CD14-positive monocyte (primary cell): ENCODE results near the gene B3GAT2. TPM values are rescaled to one million over a fixed set of nuclear protein-coding genes. Genes with fewer than 3 reads are reported as not detected.
A peak's percentile ranks its signal among the peaks of the same experiment; 100 is the strongest.

ENCODE experiments used
- DNase-seq, 3 donors: peaks; one replicate each; pipeline ENCODE4 v3.0.0-alpha.2; 2011 to 2022
- H2AFZ ChIP-seq: 2 replicates; pipeline ENCODE4 v1.6.0; 2012; ENCODE audit warnings: mild to moderate bottlenecking, low read depth, low read length, inconsistent platforms; ENCODE audit not compliant: insufficient read depth, poor library complexity, severe bottlenecking
- H3K27ac ChIP-seq, 2 donors: 1 replicate in 1 of 2; 2 replicates in 1 of 2; pipeline ENCODE4 v1.5.1; 2012 to 2013; ENCODE audit warnings: low read length in 2 of 2, control low read depth in 1 of 2, inconsistent platforms in 1 of 2, low read depth in 1 of 2, mild to moderate bottlenecking in 1 of 2
- H3K27me3 ChIP-seq, 2 donors: one replicate each; pipeline versions ENCODE4 v1.6.0 to v1.6.1; 2011 to 2013; ENCODE audit warnings: low read length in 2 of 2; ENCODE audit not compliant: control insufficient read depth in 2 of 2, insufficient read depth in 2 of 2
- H3K36me3 ChIP-seq, 2 donors: replicated peaks in 1 of 2; 1 replicate in 1 of 2; 2 replicates in 1 of 2; pipeline versions ENCODE4 v1.5.1 to v1.6.1; 2012 to 2013; ENCODE audit warnings: low read length in 2 of 2, control low read depth in 1 of 2, inconsistent platforms in 1 of 2, mild to moderate bottlenecking in 1 of 2; ENCODE audit not compliant: insufficient read depth in 2 of 2, control insufficient read depth in 1 of 2
- H3K4me1 ChIP-seq, 2 donors: 1 replicate in 1 of 2; 2 replicates in 1 of 2; pipeline versions ENCODE4 v1.5.1 to v1.6.1; 2012 to 2013; ENCODE audit warnings: low read length in 2 of 2, control low read depth in 1 of 2, inconsistent platforms in 1 of 2, mild to moderate bottlenecking in 1 of 2, moderate library complexity in 1 of 2; ENCODE audit not compliant: insufficient read depth in 2 of 2, control insufficient read depth in 1 of 2
- H3K4me2 ChIP-seq: replicated peaks from 2 replicates; pipeline ENCODE3; 2012; ENCODE audit warnings: low read length, moderate library complexity, mild to moderate bottlenecking; ENCODE audit not compliant: poor library complexity, severe bottlenecking; ENCODE audit errors: extremely low read depth
- H3K4me3 ChIP-seq, 3 experiments: fragments of 200-600 bp in 1 of 3; sonication (generic) in 1 of 3; replicated peaks in 1 of 3; 1 replicate in 2 of 3; 2 replicates in 1 of 3; pipeline ENCODE4 v1.5.1; 2011 to 2013; ENCODE audit warnings: low read length in 3 of 3, mild to moderate bottlenecking in 3 of 3, control low read depth in 2 of 3, low read depth in 2 of 3, inconsistent platforms in 1 of 3, moderate library complexity in 1 of 3
- H3K79me2 ChIP-seq: 2 replicates; pipeline ENCODE4 v1.6.0; 2012; ENCODE audit warnings: mild to moderate bottlenecking, control low read depth, inconsistent platforms, low read length, moderate library complexity; ENCODE audit not compliant: insufficient read depth
- H3K9ac ChIP-seq: 2 replicates; pipeline ENCODE4 v1.6.0; 2017; ENCODE audit warnings: low read length, mild to moderate bottlenecking; ENCODE audit not compliant: insufficient read depth, poor library complexity, severe bottlenecking
- H3K9me3 ChIP-seq, 2 donors: replicated peaks in 1 of 2; 1 replicate in 1 of 2; 2 replicates in 1 of 2; pipeline versions ENCODE4 v1.5.1 to v1.6.1; 2012 to 2013; ENCODE audit warnings: low read length in 2 of 2, control low read depth in 1 of 2; ENCODE audit not compliant: control insufficient read depth in 1 of 2, insufficient read depth in 1 of 2
- H4K20me1 ChIP-seq: 2 replicates; pipeline ENCODE4 v1.6.0; 2012; ENCODE audit warnings: mild to moderate bottlenecking, low read length, control low read depth, moderate library complexity; ENCODE audit not compliant: insufficient read depth
- H3K27ac Mint-ChIP-seq, 7 donors: one replicate each; pipeline ENCODE4 v1.8.0; 2020; ENCODE audit warnings: mild to moderate bottlenecking in 7 of 7, mixed read lengths in 7 of 7, moderate library complexity in 6 of 7, inconsistent platforms in 2 of 7
- H3K27me3 Mint-ChIP-seq, 3 donors: one replicate each; pipeline ENCODE4 v1.8.0; 2021 to 2022; ENCODE audit warnings: low read depth in 3 of 3, mild to moderate bottlenecking in 3 of 3, mixed read lengths in 3 of 3, moderate library complexity in 3 of 3, inconsistent platforms in 1 of 3
- H3K36me3 Mint-ChIP-seq, 2 donors: one replicate each; pipeline ENCODE4 v1.8.0; 2020; ENCODE audit warnings: mixed read lengths in 2 of 2, inconsistent platforms in 1 of 2, mild to moderate bottlenecking in 1 of 2
- H3K4me1 Mint-ChIP-seq: one replicate; pipeline ENCODE4 v1.8.0; 2020; ENCODE audit warnings: mild to moderate bottlenecking, mixed read lengths
- H3K4me3 Mint-ChIP-seq, 2 donors: one replicate each; pipeline ENCODE4 v1.8.0; 2020; ENCODE audit warnings: mild to moderate bottlenecking in 2 of 2, mixed read lengths in 2 of 2, moderate library complexity in 1 of 2
- H3K9me3 Mint-ChIP-seq, 7 donors: one replicate each; pipeline ENCODE4 v1.8.0; 2020 to 2022; ENCODE audit warnings: mixed read lengths in 7 of 7, mild to moderate bottlenecking in 6 of 7, moderate library complexity in 6 of 7, inconsistent platforms in 2 of 7
- WGBS: methylation state at CpG from one replicate; pipeline ENCODE4 v1.1.5; 2013; ENCODE audit warnings: missing lambda C conversion rate; ENCODE audit not compliant: insufficient coverage; 5-methylcytosine and 5-hydroxymethylcytosine counted together
- intact Hi-C, 2 donors: fragments of 100-400 bp; cut with micrococcal nuclease; formaldehyde crosslinking; loops; one replicate each; pipeline versions ENCODE4 v1.15.0 to v1.15.1; 2023
- polyA plus RNA-seq, 3 donors: library from polyadenylated mRNA; depleted of rRNA in 1 of 3; unstranded in 2 of 3; stranded (reverse) in 1 of 3; fragments of 300-500 nt in 2 of 3; fragments of >200 nt in 1 of 3; fragmentation: Illumina TruSeq in 2 of 3; gene quantifications; 1 replicate in 2 of 3; 2 replicates in 1 of 3; pipeline ENCODE4 v1.2.3, GENCODE V29; 2012 to 2021
- TF ChIP-seq, protein P1 (sequence below): fragments of 200-600 bp; IDR thresholded peaks from one replicate; pipeline ENCODE4 v1.8.0; 2022; ENCODE audit warnings: antibody characterized with exemption, mild to moderate bottlenecking

B3GAT2 gene
- polyA plus RNA-seq, 3 donors: 0.03 to 0.05 TPM; not detected in 1

DNA sequence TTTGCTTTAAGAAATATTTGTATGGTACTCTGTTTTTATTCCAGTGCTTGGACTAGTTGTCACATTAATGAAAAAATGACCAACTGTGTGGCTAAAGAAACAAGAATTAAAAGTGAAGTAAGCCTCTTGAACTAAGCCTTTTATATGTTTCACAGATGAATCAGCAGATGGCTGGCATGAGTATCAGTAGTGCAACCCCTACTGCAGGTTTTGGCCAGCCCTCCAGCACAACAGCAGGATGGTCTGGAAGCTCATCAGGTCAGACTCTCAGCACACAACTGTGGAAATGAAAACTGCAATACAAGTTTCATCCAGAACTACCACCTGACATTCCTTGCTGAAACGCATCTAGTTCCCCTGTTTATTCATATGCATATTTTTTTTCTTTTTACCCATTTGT lies 96.8 kb downstream of the B3GAT2 start:
- Mint-ChIP-seq H3K4me1 (no peaks in the 10 kb centered on the region), H3K36me3 (peaks cover 33 to 43% of the 10 kb centered on the region in 2 donors), H3K9me3 (peaks cover 0 to 4% (median 0%) of the 10 kb centered on the region in 7 donors), H3K4me3 (no peak overlapping the region), H3K27ac (peak overlapping the region in 1 of 7 donors; percentile 18), H3K27me3 (no peaks in the 10 kb centered on the region)
- Histone ChIP-seq H3K4me3 (no peak overlapping the region), H3K4me1 (no peaks in the 10 kb centered on the region), H3K9me3 (no peaks in the 10 kb centered on the region), H3K27ac (no peak overlapping the region), H3K27me3 (no peaks in the 10 kb centered on the region), H2AFZ (no peak overlapping the region), H4K20me1 (no peaks in the 10 kb centered on the region), H3K36me3 (peaks cover 29 to 57% of the 10 kb centered on the region in 2 donors), H3K79me2 (no peaks in the 10 kb centered on the region), H3K9ac (no peak overlapping the region), H3K4me2 (no peak overlapping the region)
- no CpG with 5 or more reads among the region's 1 CpG for WGBS
- intact Hi-C loops: no loop called here
- DNase-seq: no peak
- TF ChIP-seq, protein P1, sequence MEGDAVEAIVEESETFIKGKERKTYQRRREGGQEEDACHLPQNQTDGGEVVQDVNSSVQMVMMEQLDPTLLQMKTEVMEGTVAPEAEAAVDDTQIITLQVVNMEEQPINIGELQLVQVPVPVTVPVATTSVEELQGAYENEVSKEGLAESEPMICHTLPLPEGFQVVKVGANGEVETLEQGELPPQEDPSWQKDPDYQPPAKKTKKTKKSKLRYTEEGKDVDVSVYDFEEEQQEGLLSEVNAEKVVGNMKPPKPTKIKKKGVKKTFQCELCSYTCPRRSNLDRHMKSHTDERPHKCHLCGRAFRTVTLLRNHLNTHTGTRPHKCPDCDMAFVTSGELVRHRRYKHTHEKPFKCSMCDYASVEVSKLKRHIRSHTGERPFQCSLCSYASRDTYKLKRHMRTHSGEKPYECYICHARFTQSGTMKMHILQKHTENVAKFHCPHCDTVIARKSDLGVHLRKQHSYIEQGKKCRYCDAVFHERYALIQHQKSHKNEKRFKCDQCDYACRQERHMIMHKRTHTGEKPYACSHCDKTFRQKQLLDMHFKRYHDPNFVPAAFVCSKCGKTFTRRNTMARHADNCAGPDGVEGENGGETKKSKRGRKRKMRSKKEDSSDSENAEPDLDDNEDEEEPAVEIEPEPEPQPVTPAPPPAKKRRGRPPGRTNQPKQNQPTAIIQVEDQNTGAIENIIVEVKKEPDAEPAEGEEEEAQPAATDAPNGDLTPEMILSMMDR: no peak

DNA sequence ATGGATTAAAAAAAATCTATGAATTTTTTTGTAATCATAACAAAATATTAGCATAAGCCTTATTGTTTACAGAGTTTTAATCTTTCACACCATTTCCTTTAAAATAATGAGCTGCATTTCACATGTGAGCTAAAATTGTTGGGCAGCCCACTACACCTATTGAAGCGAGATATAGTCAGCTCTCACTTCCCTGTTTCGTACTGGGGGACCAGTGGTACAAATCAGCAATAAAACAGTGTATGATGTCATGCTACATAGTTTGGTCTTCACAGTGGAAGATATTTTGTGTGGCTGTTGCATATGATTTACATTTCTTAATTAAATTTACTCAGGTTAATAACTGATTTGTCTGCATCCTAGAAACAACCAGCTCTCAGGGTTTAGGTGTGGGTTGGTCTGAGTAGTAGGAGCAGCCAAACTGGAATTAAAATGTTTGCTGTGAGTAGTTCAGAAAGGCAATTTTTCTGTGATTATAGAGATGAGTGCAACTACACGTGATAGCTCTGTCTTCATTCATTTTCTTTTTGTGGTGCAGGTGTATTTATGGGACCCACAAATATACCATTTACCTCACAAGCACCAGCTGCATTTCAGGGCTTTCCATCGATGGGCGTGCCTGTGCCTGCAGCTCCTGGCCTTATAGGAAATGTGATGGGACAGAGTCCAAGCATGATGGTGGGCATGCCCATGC lies 99.3 kb downstream of the B3GAT2 start:
- no peaks in the 10 kb centered on the region for H3K79me2 ChIP-seq
- 100% methylated on average over 1 of the region's 5 CpGs for WGBS
- H3K4me2 ChIP-seq: no peak overlapping the region
- H3K9ac ChIP-seq: no peak overlapping the region
- H3K27ac ChIP-seq: no peak overlapping the region
- TF ChIP-seq, protein P1: no peak
- H3K4me1 ChIP-seq: no peaks in the 10 kb centered on the region
- Mint-ChIP-seq H3K27me3 (no peaks in the 10 kb centered on the region), H3K4me3 (no peak overlapping the region), H3K36me3 (peaks cover 37 to 50% of the 10 kb centered on the region in 2 donors), H3K4me1 (no peaks in the 10 kb centered on the region), H3K9me3 (peaks cover 0 to 4% (median 0%) of the 10 kb centered on the region in 7 donors), H3K27ac (no peak overlapping the region)
- H2AFZ ChIP-seq: no peak overlapping the region
- peaks cover 29 to 72% of the 10 kb centered on the region in 2 donors for H3K36me3 ChIP-seq
- H3K27me3 ChIP-seq: no peaks in the 10 kb centered on the region
- H3K9me3 ChIP-seq: no peaks in the 10 kb centered on the region
- no peak overlapping the region for H3K4me3 ChIP-seq
- no peak for DNase-seq
- no peaks in the 10 kb centered on the region for H4K20me1 ChIP-seq
- intact Hi-C loops: no loop called here
